GM21447 (cell line): ENCODE data around the gene BZW2.
"Not testable (repeated sequence)": the region's sequence is repeated elsewhere in the genome, so short reads cannot be mapped to it uniquely, and the experiment has no call there.

Experiments
- ATAC-seq: cut with Tn5 transposase; IDR thresholded peaks from one replicate; pipeline ENCODE4 v1.9.1; 2021; ENCODE audit not compliant: unreplicated experiment

BZW2 gene

GRCh38 chr7:16670021-16670420, 24.0 kb downstream of the BZW2 start:
- no peak for ATAC-seq

- ATAC-seq = no peak
These were observed 24.9 kb downstream of the BZW2 start for GRCh38 chr7:16670731-16671344.

- no peak for ATAC-seq
These were observed 25.8 kb downstream of the BZW2 start for GRCh38 chr7:16671811-16672210.

DNA sequence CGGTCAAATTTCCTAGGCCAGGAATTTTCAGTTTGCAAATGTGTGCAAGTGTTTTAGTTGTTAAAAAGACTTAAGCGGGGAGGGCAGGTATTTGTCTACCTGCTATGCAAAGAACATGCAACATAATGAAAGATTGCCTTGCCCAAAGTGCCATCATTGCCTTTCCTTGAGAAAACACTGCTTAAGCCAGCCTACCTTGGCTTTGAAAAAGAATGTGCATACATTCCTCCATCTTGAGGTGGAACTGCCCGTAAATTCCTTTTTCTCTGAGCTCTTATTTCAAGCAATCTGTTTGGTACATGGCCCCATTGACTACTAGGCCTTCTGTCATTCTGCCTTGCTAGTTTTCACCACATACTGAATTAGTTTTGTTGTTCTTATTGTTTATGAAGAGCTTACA, 29.3 kb downstream of the BZW2 start:
- ATAC-seq = no peak

DNA sequence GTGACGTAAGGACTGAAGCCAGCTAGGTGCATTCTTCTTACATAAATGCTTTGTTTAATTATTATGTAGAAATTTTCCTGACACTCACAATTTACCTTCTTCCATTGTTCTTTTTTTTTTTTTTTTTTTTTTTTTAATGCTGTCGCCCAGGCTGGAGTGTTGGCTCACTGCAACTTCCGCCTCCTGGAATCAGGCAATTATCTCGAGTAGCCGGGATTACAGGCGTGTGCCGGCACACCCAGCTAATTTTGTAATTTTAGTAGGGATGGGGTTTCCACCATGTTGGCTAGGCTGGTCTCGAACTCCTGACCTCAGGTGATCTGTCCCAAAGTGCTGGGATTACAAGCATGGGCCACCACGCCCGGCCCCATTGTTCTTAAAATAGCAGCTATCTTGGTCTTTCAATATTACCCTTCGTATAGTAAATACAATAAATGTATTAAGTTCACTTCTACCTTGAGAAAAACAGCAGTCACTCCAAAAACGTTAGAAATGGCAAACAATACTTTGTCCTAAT, 32.1 kb downstream of the BZW2 start:
- no peak for ATAC-seq

GRCh38 chr7:16678645-16679566, 32.9 kb downstream of the BZW2 start:
- ATAC-seq = not testable (repeated sequence)

- ATAC-seq = no peak
These were observed 39.0 kb downstream of the BZW2 start for GRCh38 chr7:16684935-16685334.

DNA sequence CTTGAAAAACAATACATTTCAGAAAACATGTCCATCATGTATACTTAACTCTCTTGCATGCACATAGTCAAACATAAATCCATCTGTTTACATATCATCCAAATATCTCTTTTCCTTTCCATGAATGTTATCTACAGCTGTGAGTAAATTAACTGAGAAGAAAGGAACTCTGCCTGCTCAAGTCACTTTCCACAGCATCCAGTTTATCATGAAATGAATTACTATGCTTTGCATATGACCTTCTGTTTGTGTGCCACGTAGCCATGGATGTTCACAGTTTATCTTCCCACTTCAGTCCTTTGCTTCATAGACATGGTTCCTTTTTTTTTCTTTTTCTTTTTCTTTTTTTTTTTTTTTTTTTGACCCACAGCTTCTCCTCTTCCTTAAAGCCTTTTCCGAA, 39.6 kb downstream of the BZW2 start:
- ATAC-seq = no peak

- ATAC-seq = no peak
These were observed 42.3 kb downstream of the BZW2 start for GRCh38 chr7:16688249-16688648.

GRCh38 chr7:16691241-16691640, 45.3 kb downstream of the BZW2 start:
- ATAC-seq = no peak

- ATAC-seq = no peak
These were observed 47.8 kb downstream of the BZW2 start for GRCh38 chr7:16693601-16694318.

DNA sequence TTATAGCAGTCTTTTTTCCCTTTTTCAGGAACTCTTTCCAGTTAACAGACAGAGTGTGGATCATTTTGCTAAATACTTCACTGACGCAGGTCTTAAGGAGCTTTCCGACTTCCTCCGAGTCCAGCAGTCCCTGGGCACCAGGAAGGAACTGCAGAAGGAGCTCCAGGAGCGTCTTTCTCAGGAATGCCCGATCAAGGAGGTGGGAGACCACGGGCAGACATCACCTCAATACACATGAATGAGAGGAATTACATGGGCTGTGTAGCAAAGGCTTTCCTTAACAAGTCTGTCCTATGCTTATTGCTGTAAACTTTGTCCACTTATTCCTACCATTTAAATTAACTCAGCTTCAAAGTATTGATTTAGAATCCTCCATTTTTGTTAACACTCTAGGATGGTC, 48.8 kb downstream of the BZW2 start:
- no peak for ATAC-seq

- ATAC-seq = no peak
These were observed 49.7 kb downstream of the BZW2 start for GRCh38 chr7:16695621-16696237.

- no peak for ATAC-seq
These were observed 51.7 kb downstream of the BZW2 start for GRCh38 chr7:16697507-16698199.

DNA sequence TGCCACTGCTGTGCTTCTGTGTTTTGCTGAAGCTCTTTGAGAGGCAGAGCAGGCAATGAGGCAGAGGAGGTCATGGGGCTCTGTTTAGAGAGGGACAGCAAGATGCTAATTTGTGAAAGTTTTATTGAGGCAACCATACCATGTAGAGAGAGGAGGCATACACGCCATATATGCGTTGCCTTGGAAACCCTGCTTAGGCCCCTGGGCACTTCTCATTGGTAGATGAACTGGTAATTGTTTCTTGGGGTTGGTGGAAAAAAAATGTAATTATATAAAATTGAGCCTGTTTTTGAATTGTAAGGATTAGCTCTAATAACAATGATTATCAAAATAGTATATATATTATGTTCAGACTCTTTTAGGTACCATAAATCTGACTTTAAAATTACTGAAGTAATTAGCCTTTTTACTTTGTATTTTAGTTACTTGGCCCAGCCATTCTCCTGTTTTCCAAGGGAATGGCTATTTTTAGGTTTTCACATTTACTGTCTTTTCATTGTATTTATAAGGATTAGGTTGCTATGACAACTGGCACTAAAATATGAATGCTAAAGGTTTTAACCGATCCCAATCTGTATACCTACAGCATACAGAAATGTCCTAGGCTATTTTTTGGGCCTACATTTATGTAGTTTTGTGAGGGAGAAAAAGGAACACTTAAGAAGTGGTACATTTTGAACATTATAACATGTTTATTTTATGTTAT, 52.4 kb downstream of the BZW2 start:
- ATAC-seq = no peak

DNA sequence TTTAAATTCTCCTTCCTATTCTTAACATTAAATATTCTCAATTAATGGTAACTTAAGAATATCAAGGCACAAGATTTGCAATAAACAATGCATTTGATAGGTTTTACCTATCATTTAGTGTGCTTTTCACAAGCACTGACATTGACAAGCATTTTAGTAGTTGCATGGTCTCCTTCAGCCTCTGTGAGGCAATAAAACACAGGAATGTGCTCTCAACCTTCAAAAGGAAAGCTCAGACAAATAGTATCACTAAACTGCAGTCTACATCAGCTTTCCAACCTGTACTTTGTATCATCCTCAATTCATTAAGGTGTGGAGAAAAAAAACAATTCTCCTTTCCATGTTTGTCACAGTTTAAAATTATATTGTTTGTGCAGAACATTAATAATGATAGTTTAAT, 56.5 kb downstream of the BZW2 start:
- no peak for ATAC-seq

GRCh38 chr7:16708511-16708910, 62.5 kb downstream of the BZW2 start:
- no peak for ATAC-seq

GRCh38 chr7:16708980-16709379, 63.0 kb downstream of the BZW2 start:
- no peak for ATAC-seq

GRCh38 chr7:16710651-16711050, 64.7 kb downstream of the BZW2 start:
- ATAC-seq = no peak

- ATAC-seq = no peak
These were observed 65.7 kb downstream of the BZW2 start for GRCh38 chr7:16711730-16712129.
